ENCODE measurements around the gene TTYH3. TPM values are rescaled to one million over a fixed set of nuclear protein-coding genes. Genes with fewer than 3 reads are reported as not detected.

Gene TTYH3
- total and polyA plus RNA-seq, 9 of the 15 experiments (the other 6 are each of a cell fraction or from before 2014, with no cell fraction given): 0.01 to 5.5 (median 1.1) TPM

GRCh38 chr7:2646680-2647571 is 15.1 kb downstream of the TTYH3 start (continued):
- TF ChIP-seq ZBTB7A (IDR thresholded peaks at IDR 0.05; ENCODE audit: borderline replicate concordance, control insufficient read depth, low read depth, low read length) (peak; percentile 26; the same call in 1 of the 2 replicates), ZFX (CRISPR knock-in tag; IDR thresholded peaks at IDR 0.05) (no peak; the same call in 1 of the 2 replicates), ZNF282 (CRISPR knock-in tag; IDR thresholded peaks at IDR 0.05) (no peak), HOXB6 (CRISPR knock-in tag; IDR thresholded peaks at IDR 0.05; ENCODE audit: borderline replicate concordance) (no peak), ZC3H4 (CRISPR knock-in tag; IDR thresholded peaks at IDR 0.05; ENCODE audit: borderline replicate concordance) (0 out of 2 replicates have a peak, but pooled peaks have one; percentile 49), EZH2 (IDR thresholded peaks at IDR 0.05; ENCODE audit: borderline replicate concordance, low read depth, low read length) (no peak), CBX8 (IDR thresholded peaks at IDR 0.05; ENCODE audit: borderline replicate concordance, extremely low read depth, low read depth, low read length, poor library complexity, severe bottlenecking) (no peak), CHD1 (IDR thresholded peaks at IDR 0.05; ENCODE audit: low read length) (no peak), ZNF583 (CRISPR knock-in tag; IDR thresholded peaks at IDR 0.05) (no peak), CREB1 (IDR thresholded peaks at IDR 0.05) (0 out of 2 replicates have a peak, but pooled peaks have one; percentile 24), CREB1 (CRISPR knock-in tag; IDR thresholded peaks at IDR 0.05) (no peak), TAF15 (IDR thresholded peaks at IDR 0.05; ENCODE audit: low read depth, low read length) (no peak), ZNF655 (CRISPR knock-in tag; IDR thresholded peaks at IDR 0.05) (no peak), ZEB2 (IDR thresholded peaks at IDR 0.05) (peak; percentile 81), TCF15 (CRISPR knock-in tag; IDR thresholded peaks at IDR 0.05) (no peak), XRCC4 (IDR thresholded peaks at IDR 0.05; ENCODE audit: extremely low read depth, insufficient read depth, insufficient read length) (no peak), CBFB (CRISPR knock-in tag; IDR thresholded peaks at IDR 0.05) (0 out of 2 replicates have a peak, but pooled peaks have one; percentile 47), ZNF407 (IDR thresholded peaks at IDR 0.05; ENCODE audit: low read depth) (no peak)
